HS-5 (cell line): ENCODE data around the gene PAEP.

ENCODE experiments used
- DNase-seq: peaks from one replicate; pipeline ENCODE4 v3.0.0-alpha.2; 2012; ENCODE audit warnings: low read depth

Gene PAEP

DNA sequence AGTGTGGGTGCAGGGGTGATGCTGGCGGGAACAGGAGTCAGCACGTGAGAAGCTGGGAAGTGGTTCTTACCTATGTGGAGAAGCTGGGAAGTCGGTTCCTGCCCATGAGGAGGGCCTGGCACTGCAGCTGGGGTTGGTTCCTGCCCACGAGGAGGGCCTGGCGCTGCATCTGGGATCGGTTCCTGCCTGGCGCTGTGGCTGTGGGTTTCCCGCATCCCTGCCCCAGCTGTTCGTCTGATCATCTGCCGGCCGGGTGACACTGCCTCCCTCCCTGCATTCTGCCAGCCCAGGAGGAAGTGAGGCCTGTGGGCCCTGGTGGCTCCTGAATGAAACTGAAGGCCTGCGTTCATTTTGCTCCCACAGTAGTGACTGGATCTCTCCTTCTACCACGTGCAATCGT lies 10.5 kb upstream of the PAEP start:
- no peak for DNase-seq

DNA sequence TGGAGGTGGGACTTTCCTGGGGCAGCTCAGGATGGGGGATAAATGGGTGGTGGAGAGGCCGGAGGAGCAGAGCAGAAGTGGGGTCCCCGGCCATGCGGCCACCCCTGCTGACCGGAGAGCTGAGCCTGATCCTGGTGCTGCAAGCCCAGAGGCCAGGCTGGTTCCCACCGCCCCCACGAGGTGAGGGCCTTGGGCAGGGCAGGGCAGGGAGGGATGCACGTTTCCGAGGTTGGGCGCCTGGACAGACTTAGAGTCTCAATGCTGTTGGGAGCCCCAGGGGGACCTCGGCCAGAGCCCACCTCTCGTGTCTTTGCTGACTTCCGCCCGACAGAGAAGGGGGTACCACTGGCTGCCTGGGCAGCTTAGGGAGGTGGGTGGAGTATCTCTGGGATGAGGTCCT lies 10.1 kb upstream of the PAEP start:
- DNase-seq: no peak

DNA sequence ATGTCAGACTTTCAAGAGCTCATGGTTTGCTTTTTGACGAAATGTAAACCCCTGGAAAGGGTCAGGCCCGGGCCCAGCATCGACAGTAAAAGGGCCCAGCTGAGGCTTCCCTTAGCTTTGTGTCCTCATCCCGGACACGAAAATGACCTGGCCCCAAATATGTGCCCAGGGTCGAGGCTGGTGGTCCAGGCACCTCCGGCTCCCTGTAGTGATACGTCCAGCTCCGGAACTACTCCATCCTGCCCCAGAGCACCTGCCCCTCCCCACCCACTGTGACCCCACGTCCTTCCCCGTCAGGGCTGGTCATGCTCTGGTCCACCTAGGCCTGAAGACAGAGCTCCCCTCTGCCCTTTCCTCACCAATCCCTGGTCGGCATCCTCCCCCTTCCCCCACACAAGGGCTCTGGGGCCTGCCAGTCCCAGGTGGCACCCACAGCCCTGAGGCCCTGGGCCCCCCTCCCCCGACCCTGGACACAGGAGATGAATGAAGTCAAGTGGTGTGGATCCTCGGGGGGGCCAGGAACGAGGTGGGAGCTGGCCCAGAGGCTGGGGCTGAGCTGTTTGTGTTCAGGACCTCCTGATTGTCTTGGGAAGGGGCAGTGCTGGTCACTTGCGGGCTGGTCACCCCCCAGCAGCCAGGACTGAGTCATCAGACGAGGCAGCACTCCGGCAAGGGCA lies 9.4 kb upstream of the PAEP start:
- no peak for DNase-seq

DNA sequence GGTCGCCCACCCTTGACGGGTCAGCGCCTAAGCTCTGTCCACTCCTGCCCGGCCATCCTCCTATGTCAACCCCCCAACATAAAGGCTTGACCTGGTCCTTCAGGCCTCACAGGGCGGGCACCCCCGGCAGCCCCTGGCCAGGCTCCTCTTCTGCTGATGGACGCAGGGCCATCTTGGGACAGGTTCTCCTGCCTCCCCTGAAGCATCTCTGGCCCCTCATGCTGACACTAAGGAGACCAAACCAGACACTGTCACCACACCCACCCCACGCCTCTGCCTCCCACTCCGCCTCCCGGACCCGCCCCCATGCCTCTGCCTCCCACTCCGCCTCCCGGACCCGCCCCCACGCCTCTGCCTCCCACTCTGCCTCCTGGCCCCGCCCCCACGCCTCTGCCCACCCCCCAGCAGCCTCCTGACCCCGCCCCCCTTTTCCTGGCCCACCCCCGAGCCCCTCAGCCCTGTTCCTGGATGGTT lies 8.8 kb upstream of the PAEP start:
- no peak for DNase-seq

DNA sequence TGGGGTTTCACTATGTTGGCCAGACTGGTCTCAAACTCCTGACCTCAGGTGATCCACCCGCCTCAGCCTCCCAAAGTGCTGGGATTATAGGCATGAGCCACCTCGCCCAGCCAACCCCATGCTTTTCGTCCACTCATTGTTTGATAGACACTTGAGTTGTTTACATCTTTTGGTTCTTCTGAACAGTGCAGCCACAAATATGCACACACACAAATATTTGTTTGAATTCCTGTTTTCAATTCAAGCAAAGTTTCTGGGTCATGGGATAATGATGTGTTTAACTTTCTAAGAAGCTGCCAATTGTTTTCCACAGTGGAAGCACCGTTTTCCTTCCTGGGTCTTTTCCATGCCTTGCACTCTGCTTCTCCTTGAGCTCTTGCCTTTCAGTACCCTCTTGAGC lies 6.8 kb upstream of the PAEP start:
- no peak for DNase-seq

DNA sequence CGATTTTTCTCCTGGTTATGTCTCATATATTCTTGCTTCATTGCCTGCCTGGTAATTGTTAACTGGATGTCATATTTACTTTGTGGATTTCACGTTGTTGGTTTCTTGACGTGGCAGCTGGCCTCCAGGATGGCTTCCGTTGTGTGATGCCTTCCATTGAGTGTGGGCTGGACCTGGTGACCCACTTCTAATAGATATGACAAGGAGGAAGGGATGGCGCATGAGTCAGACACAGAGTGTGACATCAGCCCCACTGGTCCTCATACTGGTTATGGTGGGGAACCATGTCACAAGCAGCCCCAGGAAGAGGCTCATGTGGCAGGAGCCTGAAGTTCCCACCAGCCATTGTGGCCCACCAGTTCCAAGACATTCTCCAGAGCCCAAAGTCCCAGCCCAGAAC lies 6.4 kb upstream of the PAEP start:
- DNase-seq: no peak

DNA sequence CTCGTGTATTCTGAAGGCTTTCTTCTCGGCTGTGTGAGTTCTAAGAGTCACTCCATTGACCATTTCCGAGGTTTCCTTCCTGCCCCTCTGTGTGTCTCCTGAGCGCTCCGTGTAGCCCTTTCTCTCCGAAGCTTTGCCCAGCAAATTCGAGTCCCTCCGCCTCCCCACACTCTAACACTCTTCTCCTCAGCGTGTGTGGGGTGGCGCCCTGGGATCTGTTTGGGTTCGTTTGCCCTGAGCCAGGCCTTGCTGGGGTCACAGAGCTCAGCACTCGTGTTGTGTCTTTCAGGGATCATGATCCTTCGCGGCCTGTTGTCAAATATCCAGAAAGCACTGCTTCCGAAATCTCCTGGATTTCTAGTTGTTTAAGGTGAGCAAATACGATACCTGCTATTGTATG lies 5.6 kb upstream of the PAEP start:
- no peak for DNase-seq

DNA sequence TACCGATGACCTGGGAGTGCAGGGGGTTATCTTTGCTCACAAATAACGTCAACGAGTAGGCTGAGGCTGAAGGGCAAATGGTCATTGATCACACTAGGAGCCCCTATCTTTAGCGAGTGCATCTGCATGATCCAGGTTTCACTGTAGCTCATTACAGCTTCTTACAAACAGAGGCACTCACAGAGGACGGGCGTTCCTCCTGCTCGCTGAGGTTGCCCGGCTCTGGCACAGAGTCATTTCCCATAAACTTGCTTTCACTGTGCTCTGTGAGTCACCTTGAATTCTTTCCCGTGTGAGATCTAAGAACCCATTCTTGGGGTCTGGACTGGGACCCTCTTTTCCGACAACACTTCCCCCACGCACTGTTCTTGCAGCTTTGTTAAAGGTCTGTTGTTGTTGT lies 1.9 kb upstream of the PAEP start:
- no peak for DNase-seq

DNA sequence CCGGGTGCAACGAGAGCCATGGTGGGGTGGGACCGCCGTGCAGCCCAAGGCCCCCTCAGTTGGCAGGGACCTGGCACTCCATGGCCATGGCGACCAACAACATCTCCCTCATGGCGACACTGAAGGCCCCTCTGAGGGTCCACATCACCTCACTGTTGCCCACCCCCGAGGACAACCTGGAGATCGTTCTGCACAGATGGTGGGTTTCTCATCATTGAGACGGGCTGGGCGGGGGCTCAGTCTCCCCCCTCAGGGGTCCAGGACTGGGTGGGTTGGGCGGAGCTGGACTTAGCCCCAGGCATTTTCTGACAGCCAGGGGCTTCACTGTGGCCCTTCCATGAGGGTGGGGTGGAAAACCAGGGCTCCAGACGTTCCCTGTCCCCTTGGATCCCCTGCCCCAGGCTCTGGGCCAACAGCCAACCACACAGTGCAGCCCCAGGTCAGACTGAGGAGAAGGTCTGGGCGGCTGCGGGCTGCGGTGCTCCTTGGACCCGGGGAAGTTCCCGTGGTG lies 734 bp downstream of the PAEP start:
- no peak for DNase-seq

DNA sequence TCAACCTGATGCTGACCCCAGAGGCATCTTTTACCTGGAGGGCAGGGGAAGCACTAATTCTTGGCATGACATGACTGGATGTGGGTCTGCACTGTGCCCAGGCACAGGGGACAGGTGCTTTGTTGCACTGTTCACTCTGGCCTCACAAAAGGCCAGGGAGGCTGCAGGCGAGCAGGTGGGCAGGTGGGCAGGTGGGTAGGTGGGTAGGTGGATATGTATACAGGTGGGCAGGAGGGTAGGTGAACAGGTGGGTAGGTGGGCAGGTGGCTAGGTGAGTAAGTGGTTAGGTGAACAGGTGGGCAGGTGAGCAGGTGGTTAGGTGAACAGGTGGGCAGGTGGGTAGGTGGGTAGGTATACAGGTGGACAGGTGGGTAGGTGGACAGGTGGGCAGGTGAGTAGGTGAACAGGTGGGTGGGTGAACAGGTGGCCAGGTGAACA lies 1.5 kb downstream of the PAEP start:
- no peak for DNase-seq

DNA sequence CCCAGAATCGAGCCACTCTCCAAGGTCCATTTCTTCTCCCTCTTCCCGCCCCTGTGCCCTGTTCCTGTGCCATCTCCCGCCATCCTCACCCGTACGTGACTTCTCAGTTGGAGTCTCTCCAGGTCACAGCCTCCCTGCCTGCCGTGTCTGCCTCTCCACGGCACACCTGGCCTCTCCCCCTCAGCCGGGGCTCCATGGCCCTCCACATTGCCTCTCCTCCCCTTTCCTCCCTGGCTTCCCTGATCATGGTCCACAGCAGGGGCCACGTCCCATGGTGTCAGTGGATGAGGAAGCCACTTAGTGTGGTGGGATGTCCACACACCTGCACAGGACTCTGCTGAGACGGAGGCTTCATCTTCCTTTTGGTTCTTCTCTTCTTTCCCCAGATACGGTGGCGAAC lies 2.3 kb downstream of the PAEP start:
- no peak for DNase-seq

DNA sequence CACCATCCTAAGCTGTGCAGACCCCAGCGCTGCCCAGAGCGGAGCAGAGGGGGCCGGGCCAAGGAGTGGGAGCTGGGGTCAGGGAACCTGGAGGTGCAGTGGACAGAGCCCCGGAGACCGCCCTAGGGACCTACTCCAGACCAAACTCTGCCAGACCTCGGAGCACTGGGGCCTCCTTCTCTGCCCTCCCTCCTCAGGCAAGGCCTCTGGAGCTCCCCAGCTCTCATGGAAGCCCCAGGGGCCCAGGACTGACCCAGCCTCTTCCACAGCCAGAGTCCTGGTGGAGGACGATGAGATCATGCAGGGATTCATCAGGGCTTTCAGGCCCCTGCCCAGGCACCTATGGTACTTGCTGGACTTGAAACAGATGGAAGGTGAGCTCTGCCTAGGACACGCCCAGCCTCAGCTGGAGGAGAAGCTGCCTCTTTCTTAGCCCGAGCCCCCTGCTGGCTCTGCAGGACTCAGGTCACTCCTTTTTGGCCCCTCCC lies 3.6 kb downstream of the PAEP start:
- no peak for DNase-seq

DNA sequence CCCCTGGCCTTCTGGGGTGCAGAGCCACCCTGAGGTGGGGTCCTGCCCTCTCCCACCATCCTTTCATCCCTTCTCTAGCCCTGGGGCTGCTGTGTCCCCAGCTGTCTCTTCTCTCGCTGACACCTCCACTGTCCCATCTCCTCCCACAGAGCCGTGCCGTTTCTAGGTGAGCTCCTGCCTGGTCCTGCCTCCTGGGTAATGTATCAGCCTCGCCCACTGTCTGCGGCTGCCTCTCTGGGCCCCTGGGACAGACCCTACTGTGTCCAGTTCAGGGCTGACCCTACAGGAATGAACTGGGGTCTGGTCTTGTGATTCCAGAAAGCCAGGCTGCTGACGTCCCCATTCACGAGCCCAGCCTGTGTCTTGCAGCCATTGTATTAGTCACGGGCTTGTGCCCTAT lies 4.1 kb downstream of the PAEP start:
- no peak for DNase-seq

DNA sequence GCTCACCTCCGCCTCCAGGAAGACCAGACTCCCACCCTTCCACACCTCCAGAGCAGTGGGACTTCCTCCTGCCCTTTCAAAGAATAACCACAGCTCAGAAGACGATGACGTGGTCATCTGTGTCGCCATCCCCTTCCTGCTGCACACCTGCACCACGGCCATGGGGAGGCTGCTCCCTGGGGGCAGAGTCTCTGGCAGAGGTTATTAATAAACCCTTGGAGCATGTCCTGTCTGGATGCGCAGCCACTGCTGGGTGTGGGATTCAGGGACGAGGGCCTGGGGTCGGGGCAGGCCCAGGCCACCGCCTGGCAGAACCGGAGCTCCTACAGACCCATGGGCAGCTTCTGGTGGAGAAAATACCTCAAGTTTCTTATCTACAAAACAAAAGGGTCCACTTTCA lies 5.0 kb downstream of the PAEP start:
- DNase-seq: no peak

DNA sequence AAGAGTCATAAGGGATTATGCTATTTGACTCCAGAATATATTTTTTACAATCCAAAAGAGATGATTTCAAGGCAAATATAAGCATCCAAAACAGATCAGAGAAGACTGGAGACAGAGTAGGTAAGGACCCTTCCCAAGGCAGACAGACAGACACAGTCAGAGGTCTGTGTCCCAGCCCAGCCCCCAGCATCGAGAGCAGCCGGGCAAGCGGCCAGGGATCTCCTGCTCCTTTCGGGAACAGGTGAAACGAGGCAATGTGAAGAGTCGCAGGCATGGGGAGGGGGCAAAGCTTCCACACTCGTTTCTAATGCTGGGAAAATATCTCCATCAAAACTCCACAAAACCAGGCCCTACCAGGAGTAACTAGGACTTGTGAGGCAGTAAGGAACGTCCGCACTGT lies 5.8 kb downstream of the PAEP start:
- DNase-seq: no peak

DNA sequence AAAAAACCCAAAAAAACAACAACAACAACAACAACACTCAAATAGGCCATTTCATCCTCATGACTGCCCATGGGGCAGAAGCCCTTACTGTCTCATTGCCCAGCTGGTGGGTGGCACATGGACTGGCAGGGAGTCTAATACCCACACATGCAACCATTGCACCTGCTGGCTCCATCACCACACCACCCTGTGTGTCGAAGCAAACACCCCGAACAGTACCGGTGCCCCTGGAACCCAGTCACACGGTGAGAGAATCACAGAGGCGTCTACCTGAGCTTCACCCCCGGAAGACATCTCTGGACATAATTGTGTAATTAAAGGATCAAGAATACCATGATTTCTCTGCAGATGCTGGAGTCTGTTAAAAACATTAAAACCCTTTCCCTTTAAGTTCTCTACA lies 6.5 kb downstream of the PAEP start:
- no peak for DNase-seq

DNA sequence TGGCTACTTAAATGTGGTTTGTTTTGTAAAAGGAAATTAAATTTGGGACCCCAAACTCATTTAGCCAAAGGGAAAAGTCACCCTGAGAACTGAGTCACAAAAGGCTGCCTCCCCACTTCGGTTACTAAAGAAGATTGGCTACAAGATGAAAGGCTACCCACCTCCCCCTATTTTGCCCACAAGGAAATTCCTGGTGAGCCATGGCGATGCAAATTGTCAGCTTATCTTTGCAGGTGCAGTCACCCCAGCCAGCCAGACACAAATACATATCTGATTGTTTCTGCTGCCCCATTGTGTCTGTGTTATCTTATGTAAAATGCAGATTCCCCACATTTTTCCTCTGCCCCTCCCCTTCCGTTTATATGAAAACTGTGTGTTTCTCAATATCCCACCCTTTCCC lies 8.9 kb downstream of the PAEP start:
- DNase-seq: no peak

DNA sequence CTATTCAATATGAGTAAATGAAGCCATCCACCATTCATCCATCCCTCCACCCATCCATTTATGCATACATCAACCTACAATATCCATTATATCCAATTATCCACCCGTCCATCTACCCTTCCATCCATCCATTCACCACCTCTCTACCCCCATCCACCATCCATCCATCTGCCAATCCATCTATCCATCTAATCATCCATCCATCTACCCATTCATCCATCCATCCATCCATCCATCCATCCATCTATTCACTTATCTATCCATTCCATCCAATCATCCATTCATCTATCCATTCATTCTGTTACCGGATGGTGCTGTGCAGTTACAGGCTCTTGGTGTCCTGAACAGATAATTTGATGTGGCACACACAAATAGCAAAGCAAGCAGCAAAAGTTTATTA lies 10.7 kb downstream of the PAEP start:
- no peak for DNase-seq

DNA sequence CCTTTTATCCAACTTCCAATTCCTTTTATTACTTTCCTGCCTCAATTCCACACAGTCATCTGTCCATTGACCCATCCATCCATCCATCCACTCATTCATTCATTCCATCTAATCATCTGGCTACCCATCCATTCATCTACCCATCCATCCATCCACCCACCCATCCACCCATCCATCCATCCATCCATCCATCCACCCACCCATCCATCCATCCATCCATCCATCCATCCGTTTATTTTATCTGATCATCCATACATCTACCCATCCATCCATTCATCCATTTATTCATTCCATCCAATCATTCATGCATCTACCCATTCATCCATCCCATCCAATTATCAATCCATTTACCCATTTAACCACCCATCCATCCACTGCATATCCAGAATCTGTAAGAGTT lies 11.6 kb downstream of the PAEP start:
- DNase-seq: no peak

DNA sequence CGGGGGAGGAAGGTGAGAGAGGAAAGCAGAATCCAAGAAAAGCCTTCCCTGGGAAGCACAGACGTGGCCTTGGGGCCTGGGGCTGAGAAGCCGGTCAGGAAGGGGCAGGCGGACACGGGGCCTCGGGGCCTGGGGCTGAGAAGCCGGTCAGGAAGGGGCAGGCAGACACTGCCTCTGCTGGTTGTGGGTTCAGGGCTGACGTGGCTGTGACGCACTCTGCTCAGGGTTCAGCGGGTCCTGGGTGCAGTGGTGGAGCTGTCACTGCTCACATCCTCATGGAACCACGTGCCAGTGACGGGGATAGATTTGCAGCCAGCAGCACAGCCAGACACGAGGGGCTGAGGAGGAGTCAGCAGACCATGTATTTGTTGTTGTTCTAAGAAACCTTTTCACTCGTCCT lies 12.8 kb downstream of the PAEP start:
- no peak for DNase-seq

DNA sequence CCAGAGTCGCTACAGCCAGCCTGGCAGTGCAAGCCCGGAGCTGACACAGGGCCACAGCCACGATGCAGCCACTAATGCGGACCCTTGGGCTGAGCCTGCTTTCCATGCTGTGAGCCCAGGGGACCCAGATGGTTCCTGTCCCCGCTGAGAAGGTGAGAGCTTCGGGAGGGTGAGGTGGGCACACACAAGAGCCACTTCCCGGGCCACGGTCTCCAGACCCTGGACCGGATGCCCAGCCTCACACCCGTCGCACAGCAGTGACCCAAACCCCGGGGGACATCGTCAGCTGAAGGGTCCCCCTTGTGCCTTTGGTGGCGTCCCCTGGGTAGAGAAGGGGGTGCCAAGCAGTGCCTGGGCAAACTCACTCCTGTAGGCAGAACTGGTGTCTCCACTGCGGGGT lies 13.4 kb downstream of the PAEP start:
- no peak for DNase-seq

DNA sequence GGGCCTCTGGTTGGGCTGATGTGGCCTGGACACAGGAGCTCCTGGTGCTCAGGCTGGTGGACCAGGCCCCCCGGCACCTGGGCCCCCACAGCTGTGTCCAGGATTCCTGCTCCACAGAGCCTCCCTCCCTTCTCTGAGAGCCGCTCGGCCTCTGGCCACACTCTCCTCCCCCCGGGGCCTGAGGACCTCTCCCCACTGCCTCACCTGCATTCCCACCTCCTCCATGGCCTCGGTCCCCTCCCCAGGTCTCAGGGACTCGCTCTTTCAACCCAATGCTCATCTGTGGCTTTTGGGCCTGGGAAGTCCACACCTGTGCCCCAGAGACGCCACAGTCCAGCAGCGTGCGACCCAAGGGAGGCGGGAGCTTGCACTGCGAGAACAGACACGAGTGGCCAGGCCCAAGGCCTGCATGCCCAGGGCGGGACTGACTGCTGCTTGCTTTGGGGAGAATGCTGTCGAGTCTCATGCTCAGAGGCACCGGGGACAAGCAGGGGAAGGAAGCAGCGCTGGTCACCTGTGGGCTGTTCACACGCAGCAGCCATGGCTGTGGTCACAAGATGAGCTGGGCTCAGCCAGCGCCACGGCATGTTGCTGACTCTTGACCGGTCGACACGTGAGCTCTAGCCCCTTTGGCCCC lies 14.6 kb downstream of the PAEP start:
- DNase-seq: no peak

DNA sequence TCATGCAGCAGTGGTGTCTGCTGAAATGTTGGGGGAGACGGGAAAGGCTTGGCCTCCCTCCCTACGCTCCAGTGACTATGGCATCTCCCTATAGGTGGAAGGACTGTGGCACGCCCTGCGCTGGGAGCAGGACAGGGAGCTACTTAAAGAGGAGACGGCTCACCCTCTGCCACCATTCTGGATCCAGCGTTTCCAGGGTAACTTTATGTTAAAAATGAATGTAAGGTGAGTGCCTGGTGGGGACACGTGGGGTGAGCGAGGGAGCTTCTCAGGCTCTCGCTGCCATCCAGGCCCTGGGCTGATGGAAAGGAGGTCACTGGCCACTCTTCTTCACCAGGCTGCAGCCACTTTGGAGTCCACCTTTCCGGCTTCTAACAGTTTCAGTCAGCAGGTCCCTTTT lies 15.7 kb downstream of the PAEP start:
- DNase-seq: no peak

DNA sequence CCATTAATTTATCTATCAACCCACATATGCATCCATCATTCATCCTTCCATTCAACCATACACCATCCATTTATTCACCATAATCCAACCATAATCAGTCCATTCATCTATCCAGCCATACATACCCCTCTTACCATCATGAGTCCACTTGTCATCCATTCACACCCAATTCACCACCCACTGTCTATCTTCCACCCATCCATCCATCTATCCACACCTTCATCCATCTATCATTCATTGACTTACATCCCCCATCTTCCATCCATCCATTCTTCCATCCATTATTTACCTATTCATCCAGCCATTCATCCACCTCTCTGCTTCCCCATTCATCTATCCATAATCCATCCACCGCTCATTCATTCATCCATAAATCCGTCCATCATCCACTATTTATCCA lies 17.8 kb downstream of the PAEP start:
- DNase-seq: no peak
